Stromal cell of bone marrow (primary cell): Measurements from ENCODE around the gene MFAP2.

Experiments
- DNase-seq: peaks from one replicate; pipeline ENCODE4 v3.0.0-alpha.2; 2012; ENCODE audit warnings: low read depth

The MFAP2 gene, protein sequence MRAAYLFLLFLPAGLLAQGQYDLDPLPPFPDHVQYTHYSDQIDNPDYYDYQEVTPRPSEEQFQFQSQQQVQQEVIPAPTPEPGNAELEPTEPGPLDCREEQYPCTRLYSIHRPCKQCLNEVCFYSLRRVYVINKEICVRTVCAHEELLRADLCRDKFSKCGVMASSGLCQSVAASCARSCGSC

DNA sequence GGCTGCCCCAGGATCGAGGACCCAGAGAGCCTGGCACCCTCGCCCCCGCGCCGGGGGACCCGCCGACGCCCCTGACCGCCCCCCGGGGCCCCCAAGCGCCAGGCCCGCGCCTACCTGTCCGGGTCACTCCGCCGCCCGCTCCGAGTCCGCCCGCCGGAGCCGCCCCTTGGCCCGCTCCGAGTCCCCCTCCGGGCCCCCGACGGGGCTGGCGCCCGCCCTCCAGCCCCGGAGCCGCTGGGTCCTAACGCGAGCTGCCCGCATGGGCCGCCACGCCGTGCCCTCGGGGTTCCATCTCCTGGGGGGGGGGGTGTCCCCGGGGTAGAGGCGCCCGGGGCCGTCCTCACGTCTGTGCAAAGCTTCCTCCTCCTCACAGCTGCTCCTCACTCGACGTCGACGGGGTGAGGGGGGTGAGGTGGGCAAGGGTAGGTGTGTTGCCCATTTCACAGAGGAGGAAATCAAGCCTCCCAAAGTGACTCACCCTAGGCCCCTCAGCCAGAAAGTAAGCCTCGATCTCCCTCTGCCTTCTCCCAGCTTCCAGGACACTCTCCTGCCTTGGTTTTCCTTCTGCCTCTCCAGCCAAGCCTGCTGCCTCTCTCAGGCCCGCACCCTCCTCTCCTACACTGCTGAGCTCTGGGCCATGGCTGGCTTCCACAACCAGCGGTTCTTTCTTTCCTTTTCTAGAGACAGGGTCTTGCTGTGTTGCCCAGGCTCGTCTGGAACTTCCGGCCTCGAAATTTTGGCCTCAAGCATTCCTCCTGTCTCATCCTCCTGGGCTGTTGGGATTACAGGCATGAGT is at the start of gene MFAP2:
TSS of gene MFAP2 (minus strand) at position 148 of the 796 bp plus-strand sequence. CDS start 2,347 bp downstream, outside the sequence.
- DNase-seq = no peak

DNA sequence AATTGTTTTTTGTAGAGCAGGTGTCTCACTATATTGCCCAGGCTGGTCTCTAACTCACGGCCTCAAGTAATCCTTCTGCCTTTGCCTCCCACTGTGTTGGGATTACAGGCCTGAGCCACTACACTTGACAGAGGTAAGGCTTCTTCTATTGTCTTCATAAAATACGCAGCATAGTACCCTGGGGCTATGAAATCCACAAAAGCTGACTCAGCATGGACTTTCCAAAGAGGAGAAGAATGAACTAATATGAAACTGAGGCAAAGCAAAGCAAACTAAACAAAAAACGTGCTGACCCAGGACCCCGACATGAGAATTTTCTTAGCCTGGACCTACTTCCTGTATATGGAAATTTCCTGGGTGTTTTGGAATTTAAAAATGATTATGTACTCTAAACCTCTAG is 49.8 kb upstream of the MFAP2 start:
- DNase-seq = no peak

DNA sequence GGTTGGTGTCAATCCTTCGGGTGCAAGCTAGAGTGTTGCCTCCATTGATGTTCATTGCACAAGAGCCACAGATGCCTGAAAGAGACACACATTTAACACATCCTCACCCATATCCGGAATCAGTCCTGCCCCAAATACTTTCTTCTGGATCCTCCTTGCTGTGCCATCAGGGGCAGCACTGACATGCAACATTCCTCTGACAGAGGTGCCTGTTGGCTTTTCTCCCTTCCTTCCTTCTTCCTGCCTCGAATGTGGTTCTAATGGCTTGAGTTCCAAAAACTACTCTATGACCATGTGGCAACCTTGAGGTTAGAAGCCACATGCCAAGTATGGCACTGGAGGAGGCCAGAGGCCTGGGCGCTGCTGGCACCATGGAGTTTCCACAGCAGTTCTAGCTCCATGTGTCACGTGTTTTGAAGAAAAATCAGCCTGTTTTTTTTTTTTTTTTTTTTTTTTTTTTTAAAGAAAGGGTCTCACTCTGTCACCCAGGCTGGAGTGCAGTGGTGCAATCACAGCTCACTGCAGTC is 48.3 kb upstream of the MFAP2 start:
- DNase-seq = no peak

DNA sequence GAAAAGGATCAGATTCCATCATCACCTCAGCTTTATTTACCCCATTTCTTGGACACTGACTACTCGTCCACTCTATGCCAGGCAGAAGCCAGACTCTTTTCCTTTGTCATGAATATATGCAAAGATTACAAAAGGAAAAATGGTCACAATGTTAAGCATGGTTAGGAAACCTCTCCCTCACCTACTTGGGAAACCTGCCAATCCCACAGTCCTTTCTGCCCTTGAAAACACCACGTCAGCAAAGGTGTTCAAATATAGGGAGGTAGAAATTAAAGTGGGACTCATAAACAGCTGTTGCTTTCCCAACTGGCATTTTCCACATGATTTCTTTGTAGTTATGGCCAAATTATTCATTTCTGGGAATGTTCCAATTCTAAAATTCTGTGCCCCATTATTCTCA is 47.5 kb upstream of the MFAP2 start:
- DNase-seq = no peak

DNA sequence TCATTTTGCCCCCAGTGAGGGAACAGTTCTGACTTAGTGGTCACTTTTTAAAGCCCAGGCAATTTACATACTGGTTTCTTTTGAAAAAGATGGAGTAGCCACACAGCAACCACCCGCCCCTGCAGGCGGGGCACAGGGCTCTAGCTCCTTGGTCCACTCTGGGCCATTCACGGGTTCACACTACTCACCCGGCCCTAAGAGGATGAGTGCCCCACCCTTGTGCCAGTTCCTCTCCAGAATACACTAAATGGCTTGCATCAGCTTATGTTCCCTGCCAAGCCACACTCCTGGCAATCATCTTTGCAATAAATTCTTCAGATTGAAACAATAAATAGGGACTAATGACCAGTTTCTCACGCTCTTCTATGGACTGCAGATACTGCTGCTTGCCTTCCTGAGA is 47.0 kb upstream of the MFAP2 start:
- DNase-seq = peak; percentile 37

DNA sequence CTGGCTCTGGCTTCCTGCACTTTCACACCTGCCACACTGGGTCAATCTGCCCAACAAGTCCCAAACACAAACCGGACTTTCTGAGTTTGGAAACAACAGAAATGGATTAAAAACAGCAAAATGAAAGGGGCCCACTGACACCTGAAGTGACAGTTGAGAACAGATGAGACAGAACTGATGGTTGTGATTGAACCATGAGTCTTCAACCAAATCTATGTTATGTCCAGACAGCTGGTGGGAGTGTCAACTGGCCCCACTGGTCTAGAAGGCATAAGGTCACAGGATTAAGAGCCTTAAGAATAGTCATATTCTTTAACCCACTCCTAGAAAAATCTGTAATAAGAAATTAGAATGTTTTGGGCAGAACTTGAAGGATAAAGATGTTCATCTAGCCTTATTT is 44.3 kb upstream of the MFAP2 start:
- no peak for DNase-seq

DNA sequence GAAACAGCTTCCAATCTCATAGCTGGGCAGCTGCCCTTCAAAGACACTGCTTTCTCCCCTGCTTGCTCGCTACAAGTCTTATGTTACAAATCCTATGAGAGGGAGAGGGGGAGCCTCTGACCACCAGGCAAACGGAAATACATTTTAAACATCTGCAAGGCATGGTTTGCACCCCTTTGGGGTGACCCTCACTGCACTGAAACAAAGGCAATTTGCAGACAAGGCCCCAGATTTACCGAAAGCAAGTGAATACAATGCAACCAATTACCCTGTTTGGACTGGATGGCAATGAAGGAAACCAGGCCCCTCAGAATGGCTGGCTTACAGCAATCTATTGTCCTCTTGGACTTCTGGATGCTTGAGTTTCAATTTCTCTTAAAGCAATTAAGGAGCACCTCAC is 43.2 kb upstream of the MFAP2 start:
- no peak for DNase-seq

DNA sequence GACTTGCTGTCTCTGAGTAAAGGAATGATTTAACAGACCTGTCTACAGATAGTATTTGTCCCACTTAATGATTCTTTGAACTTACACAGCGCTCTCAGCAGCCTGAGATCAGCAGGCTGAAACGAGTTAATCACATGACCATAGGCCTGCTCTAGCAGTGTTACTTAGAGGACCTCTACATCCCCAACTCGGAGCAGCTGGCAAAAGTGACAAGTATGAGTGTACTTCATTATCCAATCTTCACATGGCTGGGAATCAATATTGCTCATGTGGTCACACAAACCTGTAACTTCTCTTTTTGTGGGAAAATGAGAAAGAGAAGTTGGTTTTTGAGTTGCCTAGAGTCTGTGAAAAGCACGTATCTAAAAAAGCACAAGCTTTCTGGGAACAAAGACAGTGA is 42.7 kb upstream of the MFAP2 start:
- no peak for DNase-seq

DNA sequence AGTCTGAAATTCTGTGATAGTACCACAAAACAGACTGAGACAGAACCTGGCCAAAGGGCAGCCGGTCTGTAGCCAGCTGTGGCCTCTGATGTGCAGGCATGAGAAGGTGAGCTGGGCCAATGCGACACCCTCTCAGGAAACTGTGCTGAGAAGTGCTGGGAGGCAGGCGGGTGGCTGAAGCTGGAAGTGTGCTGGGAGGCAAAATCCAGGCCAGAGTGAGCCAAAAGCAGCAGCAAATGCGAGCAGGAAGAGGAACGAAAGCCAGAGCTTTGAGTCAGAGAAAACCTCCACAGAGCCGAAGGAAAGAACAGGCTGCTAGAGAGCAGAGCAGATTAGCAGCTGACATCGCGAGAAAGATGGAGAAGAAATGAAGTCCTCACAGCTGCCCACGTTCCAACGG is 41.5 kb upstream of the MFAP2 start:
- DNase-seq = no peak

DNA sequence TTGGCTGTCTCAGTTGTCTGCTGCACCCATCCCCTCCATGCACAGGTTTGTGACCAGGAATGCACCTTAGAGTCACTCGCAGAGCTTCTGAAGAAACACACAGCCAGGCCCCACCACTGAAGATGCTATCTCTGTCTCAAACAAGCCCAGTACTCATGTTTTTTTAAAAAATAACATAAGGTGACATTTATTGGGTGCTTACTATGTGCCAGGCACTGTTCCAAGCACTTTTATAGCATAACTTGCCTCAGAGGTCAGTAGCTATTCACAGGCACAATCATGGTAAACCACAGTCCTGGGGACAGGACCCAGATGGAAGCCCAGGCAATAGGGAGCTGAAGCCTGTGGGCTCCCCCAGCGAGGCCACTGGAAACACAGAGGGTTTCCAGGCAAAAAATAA is 40.1 kb upstream of the MFAP2 start:
- no peak for DNase-seq

DNA sequence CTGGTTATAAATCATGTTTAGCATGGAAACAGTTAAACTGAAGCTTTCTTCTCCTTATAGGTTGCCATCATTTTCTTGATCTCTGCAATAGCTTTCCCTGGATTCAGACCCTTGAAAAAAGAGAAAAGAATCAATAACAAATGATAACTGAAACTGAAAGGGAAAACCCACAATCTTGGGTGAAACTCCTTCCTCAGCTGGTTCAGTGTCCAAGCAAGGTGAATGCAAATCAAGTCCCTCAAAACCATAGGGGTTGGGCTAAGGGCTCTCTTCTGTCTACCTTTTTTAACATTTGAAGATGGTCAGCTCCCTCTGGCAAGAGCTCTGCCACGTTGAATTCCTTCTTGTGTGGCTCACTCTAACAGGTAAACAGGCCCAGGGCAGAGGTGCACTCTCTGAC is 38.4 kb upstream of the MFAP2 start:
- no peak for DNase-seq

DNA sequence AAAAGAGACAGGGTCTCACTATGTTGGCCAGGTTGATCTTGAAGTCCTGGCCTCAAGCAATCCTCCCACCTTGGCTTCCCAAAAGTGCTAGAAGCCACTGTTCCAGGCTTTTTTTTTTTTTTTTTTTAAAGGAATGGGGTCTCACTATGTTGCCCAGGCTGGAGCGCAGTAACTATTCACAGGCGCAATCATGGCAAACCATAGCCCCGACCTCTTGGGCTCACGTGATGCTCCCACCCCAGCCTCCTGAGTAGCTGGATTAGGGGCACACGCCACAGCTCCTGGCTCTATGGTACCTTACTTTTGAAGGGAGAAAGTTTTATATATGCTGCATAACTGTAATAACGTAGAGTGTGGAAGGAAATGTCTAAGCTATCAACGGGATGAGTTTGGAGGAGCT is 37.0 kb upstream of the MFAP2 start:
- DNase-seq = no peak

DNA sequence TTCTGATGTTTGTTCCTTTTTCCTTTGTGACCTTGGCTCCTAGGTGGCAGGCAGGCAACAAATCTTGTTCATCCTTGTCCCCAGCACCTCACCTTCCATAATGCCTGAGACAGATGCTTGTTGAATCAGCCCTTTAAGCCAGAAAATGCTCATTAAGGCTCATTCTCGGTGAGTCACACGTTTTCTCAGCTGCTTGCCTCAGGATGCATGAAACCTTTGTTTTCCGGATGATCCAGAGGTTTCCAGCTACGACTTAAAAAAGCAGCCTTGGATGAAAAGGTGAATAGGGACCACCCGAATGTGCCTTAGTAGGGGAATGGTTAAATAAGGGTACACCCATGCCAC is 35.9 kb upstream of the MFAP2 start:
- peak; percentile 24 for DNase-seq

DNA sequence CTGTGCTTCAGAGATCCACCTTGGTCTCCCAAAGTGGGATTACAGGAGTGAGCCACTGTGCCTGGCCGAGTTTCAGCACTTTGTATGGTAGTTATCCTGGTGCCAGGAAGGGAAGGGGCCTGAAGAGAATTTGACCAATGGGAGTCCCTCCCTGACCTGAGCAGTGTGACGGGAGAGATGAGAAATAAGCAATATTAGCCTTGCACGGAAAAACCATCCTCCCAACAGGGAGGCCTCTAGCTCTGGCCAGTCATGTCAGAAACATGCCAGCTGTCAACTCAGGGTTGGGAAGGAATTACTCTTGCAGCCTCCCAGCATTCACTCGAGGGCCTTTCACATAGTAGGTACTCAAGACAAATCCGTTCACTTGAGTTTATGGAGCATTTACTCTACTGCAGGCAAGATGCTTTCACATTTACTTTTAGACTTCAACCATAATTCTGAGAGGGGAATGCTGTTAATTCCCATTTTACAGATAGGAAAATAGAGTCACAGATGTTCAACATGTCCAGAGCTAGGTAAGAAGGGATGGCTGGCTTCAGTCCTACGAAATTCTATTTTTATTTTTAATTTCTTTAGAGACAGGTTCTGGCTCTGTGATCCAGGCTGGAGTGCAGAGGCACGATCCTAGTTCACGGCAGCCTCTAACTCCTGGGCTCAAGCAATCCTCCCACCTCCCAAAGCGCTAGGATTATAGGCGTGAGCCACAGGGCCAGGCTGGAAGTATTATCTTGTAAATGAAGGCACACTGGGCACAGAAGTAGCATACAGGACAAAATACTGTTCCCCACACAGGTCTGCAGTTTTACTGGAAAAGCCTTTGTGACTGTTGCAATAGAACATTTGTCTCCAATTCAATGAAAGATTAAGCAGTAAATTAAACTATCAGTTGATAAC is 34.5 kb upstream of the MFAP2 start:
- DNase-seq = no peak

DNA sequence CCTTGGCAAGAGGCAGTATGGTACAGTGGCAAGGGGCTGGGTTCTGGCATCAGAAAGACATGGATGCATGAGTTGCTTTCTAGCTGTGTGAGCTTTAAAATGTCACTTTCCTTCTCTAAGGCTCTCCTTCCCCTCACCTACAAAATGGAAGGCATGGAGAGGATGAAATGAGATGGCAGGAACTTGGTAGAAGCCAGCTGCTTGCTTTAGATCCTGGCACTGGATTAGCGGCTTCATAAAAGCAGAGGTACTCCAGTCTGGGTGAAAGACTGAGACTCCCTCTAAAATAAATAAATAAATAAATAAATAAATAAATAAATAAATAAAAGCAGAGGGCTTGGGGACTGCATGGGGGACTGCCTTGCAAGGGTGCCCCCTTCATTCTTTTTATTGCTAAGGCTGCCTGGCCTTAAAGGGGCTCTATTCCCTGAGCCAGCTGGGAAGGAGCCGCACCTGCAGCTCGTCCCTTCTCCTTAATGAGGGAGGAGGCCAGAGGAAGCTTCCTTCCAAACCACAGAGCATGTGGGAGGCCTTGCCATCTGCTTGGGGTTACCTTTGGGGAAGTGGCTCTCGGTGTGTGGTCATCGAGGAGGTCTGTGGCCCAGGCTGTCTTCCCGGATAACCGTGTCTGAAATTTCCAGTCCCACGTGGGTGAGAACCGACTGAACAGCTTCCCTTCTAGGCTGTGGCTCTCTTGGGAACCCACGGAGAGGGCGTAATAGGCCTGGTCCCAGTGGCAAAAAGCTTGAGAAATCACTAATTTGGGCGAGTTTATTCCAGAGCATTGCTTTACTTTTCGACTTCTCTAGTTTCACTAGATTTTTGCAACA is 33.3 kb upstream of the MFAP2 start:
- no peak for DNase-seq

DNA sequence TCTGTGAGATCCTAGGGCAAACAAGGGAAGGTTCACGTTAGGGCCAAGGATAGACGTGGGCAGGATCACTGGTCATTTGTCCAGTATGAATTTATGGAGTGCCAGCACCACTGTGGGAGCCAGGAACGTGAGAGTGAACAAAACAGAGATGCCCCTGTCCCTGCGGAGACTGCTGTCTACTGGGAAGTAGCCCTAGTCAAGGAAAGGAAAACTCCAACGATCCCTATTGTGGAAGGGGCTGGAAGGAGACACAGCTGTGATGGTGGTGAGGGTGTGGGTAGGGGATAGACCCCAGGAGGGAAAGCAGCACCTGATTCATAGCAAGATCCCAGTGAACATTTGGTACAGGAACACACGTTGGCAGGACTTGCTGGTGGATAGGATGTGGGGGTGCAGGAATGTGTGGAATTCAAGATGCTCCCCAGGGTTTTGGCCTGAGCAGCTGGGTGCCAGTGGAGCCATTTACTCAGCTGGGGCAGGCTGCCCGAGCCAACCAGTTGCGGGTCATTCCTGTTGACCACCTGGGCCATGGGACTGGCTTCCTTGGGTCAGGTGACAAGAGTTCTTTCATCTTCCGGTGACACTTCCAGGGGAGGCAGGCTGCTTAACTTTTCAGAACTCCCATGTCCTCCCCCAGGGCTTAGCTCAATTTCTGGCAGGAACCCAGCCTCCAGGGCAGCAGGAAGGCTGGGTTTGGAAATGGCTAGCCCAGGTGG is 32.5 kb upstream of the MFAP2 start:
- DNase-seq = no peak

DNA sequence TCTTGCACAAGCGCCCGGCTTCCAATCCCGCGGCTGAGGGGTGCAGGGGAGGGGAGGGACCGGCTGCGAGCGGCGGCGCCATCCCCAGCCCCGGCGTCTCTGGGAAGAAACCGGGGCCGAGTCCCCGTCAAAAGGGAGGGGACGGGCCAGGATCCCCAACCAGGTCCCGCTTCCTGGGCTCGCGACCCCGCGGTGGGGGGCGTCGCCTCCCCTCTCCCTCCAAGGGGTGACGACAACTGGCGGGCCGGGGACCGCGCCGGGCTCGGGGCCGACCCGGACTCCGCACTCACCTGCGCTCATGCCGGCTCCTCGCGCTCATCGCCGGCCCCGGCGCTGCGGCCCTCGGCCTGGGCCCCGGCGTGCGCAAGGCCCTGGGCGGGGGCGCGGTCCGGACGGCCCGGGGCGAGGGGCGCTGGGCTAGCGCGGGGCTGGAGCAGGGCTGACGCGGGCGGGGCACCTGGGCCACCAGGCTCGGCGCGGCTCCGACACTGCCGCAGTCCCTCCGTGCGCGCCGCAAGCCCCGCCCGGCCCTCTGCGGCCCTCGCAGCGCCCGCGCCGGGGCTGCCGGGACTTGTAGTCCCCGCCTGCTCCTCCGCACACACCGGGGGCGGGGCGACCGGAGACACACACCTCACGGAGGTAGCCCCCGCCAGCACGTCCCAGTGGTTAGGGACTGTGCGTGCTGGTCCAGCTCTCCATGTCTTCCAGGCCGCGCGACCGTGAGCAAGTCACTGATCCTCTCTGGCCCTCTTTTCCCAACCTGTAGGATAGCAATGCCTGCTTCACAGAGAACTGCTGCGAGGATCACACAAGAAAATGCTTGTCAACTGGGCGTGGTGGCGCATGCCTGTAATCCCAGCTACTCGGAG is 31.3 kb upstream of the MFAP2 start, which contains the start of gene ATP13A2:
TSS of gene ATP13A2 (minus strand) at position 490 of the 869 bp plus-strand sequence. CDS start at position 300, 190 bp downstream.
- peak; percentile 38 for DNase-seq

DNA sequence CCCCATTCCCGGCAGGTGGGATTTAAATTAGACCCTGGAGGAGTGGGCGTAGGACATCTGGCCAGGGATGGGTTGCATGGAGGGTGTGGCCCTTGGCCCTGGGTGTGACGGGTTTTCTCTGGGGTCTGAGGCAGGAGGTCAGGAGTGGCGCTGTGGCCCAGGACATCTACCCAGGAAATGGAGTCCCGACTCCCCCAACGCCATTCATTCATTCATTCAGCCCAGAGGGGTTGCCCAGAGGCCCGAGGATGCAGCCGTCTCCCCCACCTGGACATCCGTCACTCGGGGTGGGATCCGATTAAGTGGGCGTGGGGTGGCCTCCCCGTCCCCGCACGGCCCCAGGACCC is 30.6 kb upstream of the MFAP2 start:
- DNase-seq = no peak

DNA sequence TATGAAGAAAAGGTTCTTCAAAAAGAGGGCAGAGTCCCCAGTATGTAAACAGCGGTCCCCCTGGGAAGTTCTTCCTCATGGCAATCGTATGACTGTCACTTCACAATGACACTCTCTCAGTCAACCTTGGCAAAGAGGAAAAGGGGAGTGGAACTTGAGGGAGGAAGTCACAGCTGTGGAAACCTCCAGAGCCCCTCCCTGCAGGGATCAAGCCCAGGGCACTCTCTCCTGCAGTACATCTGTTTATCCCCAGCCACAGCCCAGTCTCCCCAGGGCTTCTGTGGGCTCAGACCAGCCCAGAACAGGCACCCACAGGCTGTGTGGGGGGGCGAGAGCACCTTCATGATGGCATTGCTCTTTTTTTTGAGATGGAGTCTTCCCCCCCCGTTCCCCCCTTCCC is 29.3 kb upstream of the MFAP2 start:
- no peak for DNase-seq

DNA sequence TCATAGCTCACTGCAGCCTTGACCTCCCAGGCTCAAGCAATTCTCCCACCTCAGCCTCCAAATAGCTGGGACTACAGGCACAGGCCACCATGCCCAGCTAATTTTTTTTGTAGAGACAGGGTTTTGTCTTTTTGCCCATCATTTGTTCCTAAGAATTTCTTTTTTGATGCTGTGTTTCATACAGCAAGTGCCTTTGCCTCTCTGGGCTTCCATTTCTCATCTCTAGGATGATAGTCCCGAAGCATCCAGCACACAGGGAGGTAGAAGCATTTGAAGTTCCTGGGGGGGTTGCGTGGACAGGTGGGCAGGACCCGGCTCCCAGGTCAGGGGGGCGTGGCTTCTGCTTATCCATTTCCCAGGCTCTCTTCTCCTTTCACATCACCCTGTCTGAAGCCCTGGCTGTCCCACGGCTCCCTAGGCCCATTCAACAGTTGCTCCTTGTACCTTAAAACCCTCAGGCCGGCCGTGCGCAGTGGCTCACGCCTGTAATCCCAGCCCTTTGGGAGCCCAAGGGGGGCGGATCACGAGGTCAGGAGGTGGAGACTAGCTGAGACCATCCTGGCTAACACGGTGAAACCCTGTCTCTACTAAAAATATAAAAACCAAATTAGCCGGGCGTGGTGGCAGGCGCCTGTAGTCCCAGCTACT is 27.9 kb upstream of the MFAP2 start:
- DNase-seq = no peak
